Neural crest cell (in vitro differentiated cells): ENCODE results near the gene KBTBD12. TPM values are rescaled to one million over a fixed set of nuclear protein-coding genes. Genes with fewer than 3 reads are reported as not detected.

Source experiments
- DNase-seq: peaks from one replicate; pipeline ENCODE4 v3.0.0; 2021; ENCODE audit warnings: low read depth, mixed read lengths, low spot score
- H3K27ac Mint-ChIP-seq: one replicate; pipeline ENCODE4 v1.8.0; 2021; ENCODE audit warnings: mild to moderate bottlenecking, mixed read lengths; ENCODE audit not compliant: unreplicated experiment
- H3K27me3 Mint-ChIP-seq: 2 replicates; pipeline ENCODE4 v1.8.0; 2021; ENCODE audit warnings: low read depth, mild to moderate bottlenecking, mixed read lengths
- H3K36me3 Mint-ChIP-seq: 2 replicates; pipeline ENCODE4 v1.8.0; 2021; ENCODE audit warnings: low read depth, mild to moderate bottlenecking, mixed read lengths
- H3K4me1 Mint-ChIP-seq: 2 replicates; pipeline ENCODE4 v1.8.0; 2021; ENCODE audit warnings: mixed read lengths
- H3K4me3 Mint-ChIP-seq: one replicate; pipeline ENCODE4 v1.8.0; 2021; ENCODE audit warnings: mild to moderate bottlenecking, mixed read lengths
- H3K9me3 Mint-ChIP-seq: 2 replicates; pipeline ENCODE4 v1.8.0; 2021; ENCODE audit warnings: mixed read lengths
- total RNA-seq: library from RNA; stranded (reverse); gene quantifications from 2 replicates; pipeline ENCODE4 v1.2.1, GENCODE V29; 2021
- TF ChIP-seq, protein P1 (sequence below): fragments of 200-600 bp; sonication (generic); conservative IDR thresholded peaks from 2 replicates; pipeline ENCODE4 v1.5.0; 2021; ENCODE audit warnings: antibody characterized with exemption, mild to moderate bottlenecking

Gene KBTBD12
- total RNA-seq, 1 donor from 2014 or later, result not detected

DNA sequence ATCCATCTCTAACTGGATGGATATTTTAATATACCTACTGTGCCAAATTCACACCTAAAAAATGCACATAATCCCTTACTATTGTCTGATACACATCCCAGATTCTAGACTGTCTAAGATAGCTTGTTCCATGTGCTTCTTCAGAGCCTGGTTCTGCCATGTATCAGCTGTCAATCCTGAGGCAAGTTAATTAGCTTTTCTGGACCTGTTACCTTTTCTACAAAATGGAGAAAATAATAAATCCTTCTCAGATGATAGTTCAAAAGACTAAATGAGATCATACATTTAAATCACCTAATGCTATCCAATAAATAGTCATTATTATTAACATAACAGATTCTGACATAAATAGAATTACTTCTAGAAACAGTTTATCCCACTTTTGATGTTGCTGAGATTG lies 66.1 kb downstream of the KBTBD12 start:
- Mint-ChIP-seq H3K9me3 (peaks cover 10% of the 10 kb centered on the region), H3K27ac (no peak overlapping the region), H3K4me1 (no peaks in the 10 kb centered on the region), H3K36me3 (no peaks in the 10 kb centered on the region), H3K27me3 (peaks cover 12% of the 10 kb centered on the region), H3K4me3 (no peak overlapping the region)
- TF ChIP-seq, protein P1, sequence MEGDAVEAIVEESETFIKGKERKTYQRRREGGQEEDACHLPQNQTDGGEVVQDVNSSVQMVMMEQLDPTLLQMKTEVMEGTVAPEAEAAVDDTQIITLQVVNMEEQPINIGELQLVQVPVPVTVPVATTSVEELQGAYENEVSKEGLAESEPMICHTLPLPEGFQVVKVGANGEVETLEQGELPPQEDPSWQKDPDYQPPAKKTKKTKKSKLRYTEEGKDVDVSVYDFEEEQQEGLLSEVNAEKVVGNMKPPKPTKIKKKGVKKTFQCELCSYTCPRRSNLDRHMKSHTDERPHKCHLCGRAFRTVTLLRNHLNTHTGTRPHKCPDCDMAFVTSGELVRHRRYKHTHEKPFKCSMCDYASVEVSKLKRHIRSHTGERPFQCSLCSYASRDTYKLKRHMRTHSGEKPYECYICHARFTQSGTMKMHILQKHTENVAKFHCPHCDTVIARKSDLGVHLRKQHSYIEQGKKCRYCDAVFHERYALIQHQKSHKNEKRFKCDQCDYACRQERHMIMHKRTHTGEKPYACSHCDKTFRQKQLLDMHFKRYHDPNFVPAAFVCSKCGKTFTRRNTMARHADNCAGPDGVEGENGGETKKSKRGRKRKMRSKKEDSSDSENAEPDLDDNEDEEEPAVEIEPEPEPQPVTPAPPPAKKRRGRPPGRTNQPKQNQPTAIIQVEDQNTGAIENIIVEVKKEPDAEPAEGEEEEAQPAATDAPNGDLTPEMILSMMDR, result no peak
- no peak for DNase-seq

DNA sequence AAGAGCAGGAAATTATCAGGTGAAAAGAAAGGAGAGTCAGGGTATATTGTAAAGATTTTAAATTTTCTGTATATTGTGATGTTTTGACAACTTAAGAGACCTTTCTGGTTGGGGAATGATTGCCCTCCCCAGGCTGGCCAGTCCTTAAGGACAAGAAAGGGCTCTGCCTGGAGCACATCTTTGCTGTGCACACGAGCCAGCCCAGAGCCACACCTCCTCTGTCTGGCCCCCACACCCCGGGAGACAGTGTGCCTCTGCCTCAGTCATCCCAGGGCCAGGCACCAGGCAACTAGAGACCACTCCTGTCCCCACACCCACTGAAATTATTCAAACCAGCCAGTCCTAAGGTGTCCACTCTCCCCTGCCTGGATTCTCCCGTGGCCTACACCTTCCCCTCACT lies 67.1 kb downstream of the KBTBD12 start:
- no peak overlapping the region for H3K4me3 Mint-ChIP-seq
- H3K9me3 Mint-ChIP-seq, result peaks cover 10% of the 10 kb centered on the region
- no peaks in the 10 kb centered on the region for H3K4me1 Mint-ChIP-seq
- H3K27ac Mint-ChIP-seq, result no peak overlapping the region
- H3K27me3 Mint-ChIP-seq, result peaks cover 4% of the 10 kb centered on the region
- no peak for DNase-seq
- no peaks in the 10 kb centered on the region for H3K36me3 Mint-ChIP-seq
- TF ChIP-seq, protein P1, result no peak

DNA sequence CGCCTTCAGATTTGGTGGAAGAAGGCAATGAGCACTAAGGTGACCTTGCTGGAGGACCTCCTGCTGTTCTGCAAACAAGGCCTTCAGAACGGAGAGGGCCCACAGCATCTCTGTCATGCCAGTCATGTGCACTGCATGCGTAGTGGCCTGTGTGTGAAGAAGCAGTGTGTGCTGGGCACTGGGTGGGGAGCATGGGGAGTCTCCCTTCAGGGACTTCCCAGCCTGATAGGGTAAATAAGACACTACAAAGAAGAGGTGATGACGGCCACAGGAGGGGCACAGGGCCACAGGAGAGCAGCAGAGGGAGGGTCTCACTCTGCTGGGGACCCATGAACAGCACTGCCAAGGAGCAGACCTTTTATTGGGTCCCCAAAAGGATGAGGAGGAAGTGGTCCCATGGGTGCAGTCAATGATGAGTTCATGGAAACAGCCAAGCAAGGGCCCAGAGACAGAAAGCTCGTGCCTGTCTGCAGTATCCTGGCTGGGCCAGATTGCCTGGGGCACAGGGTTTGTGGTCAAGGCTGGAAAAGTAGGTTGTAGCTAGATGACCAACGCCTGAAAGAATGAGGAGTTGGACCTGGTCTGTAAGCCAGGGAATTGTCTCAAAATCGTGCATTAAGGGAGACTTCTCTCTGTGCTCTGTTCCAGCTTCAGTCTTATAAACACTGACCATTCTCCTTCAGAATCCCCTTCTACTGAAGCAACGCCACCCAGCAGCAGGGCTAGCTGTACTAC lies 69.4 kb downstream of the KBTBD12 start:
- Mint-ChIP-seq H3K4me3 (no peak overlapping the region), H3K36me3 (no peaks in the 10 kb centered on the region), H3K27ac (peak overlapping the region; percentile 12), H3K9me3 (peaks cover 10% of the 10 kb centered on the region), H3K4me1 (no peaks in the 10 kb centered on the region), H3K27me3 (no peaks in the 10 kb centered on the region)
- TF ChIP-seq, protein P1, result no peak
- no peak for DNase-seq

DNA sequence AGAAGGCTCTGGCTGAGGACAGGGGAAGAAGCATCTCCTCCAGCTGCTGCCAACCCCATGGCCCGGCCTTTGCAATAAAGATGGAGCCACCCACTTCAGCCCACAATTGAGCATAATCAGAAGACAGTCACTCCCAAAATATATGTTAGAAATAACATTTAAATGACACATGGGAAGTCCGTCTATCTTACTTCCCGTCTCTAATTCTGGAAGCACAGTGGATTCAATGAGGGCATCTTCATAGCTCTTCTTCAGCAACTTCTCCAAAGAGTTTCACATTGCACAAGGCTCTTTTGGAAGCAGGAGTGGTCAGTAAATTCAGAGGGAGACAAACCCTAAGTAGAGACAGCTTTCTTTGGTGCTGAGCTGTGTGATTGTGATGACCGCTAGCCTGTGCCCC lies 70.2 kb downstream of the KBTBD12 start:
- no peaks in the 10 kb centered on the region for H3K4me1 Mint-ChIP-seq
- no peak overlapping the region for H3K27ac Mint-ChIP-seq
- H3K9me3 Mint-ChIP-seq, result peaks cover 5% of the 10 kb centered on the region
- H3K36me3 Mint-ChIP-seq, result no peaks in the 10 kb centered on the region
- H3K4me3 Mint-ChIP-seq, result no peak overlapping the region
- no peak for DNase-seq
- no peaks in the 10 kb centered on the region for H3K27me3 Mint-ChIP-seq
- TF ChIP-seq, protein P1, result no peak

DNA sequence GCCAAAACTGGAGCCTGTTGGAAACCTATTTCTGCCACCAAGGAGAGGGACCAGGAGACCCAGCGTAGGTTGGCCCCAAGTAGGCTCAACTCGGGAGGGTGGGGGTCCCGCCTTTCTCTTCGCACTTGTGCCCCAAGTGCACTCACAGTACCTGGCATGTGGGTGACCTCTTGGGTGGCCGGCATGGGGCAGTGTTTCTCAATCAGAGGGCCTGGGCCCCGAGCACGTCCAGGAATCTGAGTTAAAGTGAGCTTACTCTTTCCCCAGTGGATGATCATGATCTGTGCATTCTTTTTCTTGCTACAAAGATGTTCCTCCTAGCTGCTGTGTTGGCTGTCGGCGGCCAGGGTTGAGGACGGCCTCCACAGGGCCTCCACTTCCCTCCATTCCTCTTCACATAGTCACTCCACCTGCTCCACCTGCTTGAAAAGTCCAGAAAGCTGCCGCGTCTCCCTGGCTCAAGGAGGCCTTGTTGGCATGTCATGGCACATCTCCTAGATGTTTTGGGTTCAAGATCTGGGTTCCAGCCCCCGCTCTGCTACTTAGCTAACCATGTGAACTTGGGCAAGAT lies 70.7 kb downstream of the KBTBD12 start:
- no peak overlapping the region for H3K27ac Mint-ChIP-seq
- no peak overlapping the region for H3K4me3 Mint-ChIP-seq
- no peaks in the 10 kb centered on the region for H3K27me3 Mint-ChIP-seq
- peaks cover 5% of the 10 kb centered on the region for H3K9me3 Mint-ChIP-seq
- DNase-seq, result no peak
- TF ChIP-seq, protein P1, result no peak
- no peaks in the 10 kb centered on the region for H3K4me1 Mint-ChIP-seq
- H3K36me3 Mint-ChIP-seq, result no peaks in the 10 kb centered on the region
